Measurements from ENCODE around the gene PRRT4. TPM values are rescaled to one million over a fixed set of nuclear protein-coding genes. Genes with fewer than 3 reads are reported as not detected.

Gene PRRT4
- total and polyA plus RNA-seq, 2 experiments from 2014 or later = 0.55 to 0.56 TPM

DNA sequence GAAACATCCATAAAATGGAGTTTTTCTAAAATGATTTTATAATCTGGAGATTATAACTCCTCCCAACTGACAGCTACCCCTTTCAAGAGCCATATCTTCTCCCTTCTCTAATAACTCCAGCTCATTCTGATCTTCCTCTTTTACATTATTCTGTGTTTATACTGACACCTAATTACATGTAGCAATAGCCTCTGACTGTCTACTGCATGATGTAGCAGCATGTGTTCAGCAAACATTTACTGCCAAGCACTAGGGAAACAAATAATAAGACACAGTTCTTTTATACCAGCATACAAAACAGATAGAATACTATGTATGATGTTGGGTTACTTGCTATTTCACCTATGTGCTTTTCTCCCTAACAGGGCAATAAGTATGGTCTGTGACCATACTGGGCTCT is 38.5 kb downstream of the PRRT4 start:
- Mint-ChIP-seq H3K4me3 (no peak overlapping the region), H3K4me1 (no peaks in the 10 kb centered on the region), H3K27ac (no peak overlapping the region), H3K27me3 (ENCODE audit: insufficient read depth, low read depth, poor library complexity) (no peaks in the 10 kb centered on the region), H3K9me3 (no peaks in the 10 kb centered on the region), H3K36me3 (ENCODE audit: low read depth) (peaks cover 80% of the 10 kb centered on the region)
- Histone ChIP-seq H3K27me3 (ENCODE audit: insufficient read depth) (no peaks in the 10 kb centered on the region), H2AFZ (no peak overlapping the region), H3K4me3 (no peak overlapping the region), H3K4me2 (no peak overlapping the region), H3K4me1 (ENCODE audit: insufficient read depth) (no peaks in the 10 kb centered on the region), H3K79me2 (replicated peaks; ENCODE audit: insufficient read depth) (no peaks in the 10 kb centered on the region), H3K36me3 (ENCODE audit: insufficient read depth) (peaks cover 64% of the 10 kb centered on the region), H3K27ac (ENCODE audit: low read depth) (no peak overlapping the region), H3K9me2 (ENCODE audit: insufficient read depth) (no peaks in the 10 kb centered on the region), H4K20me1 (replicated peaks; ENCODE audit: insufficient read depth) (peaks cover 8% of the 10 kb centered on the region), H3F3A (replicated peaks; ENCODE audit: low read depth) (0 out of 2 replicates have a peak, but pooled peaks cover 10% of the 10 kb centered on the region)
- DNase-seq (ENCODE audit: low spot score) (no peak), ATAC-seq (no peak)
- TF ChIP-seq JUNB (IDR thresholded peaks at IDR 0.05; ENCODE audit: unreplicated experiment) (no peak), EZH2 (IDR thresholded peaks at IDR 0.05; ENCODE audit: low read depth, unreplicated experiment) (no peak), ZNF331 (CRISPR knock-in tag; IDR thresholded peaks at IDR 0.05; ENCODE audit: low read depth) (no peak), EZH2phosphoT487 (IDR thresholded peaks at IDR 0.05; ENCODE audit: unreplicated experiment) (no peak), CREB1 (CRISPR knock-in tag; IDR thresholded peaks at IDR 0.05; ENCODE audit: low read depth) (no peak), POLR2AphosphoS5 (IDR thresholded peaks at IDR 0.05; ENCODE audit: low read depth) (no peak), NANOG (IDR thresholded peaks at IDR 0.05; ENCODE audit: borderline replicate concordance) (no peak), ZNF114 (CRISPR knock-in tag; IDR thresholded peaks at IDR 0.05) (no peak), STAT1 (IDR thresholded peaks at IDR 0.05; ENCODE audit: unreplicated experiment) (no peak)
- TF ChIP-seq, protein P1, sequence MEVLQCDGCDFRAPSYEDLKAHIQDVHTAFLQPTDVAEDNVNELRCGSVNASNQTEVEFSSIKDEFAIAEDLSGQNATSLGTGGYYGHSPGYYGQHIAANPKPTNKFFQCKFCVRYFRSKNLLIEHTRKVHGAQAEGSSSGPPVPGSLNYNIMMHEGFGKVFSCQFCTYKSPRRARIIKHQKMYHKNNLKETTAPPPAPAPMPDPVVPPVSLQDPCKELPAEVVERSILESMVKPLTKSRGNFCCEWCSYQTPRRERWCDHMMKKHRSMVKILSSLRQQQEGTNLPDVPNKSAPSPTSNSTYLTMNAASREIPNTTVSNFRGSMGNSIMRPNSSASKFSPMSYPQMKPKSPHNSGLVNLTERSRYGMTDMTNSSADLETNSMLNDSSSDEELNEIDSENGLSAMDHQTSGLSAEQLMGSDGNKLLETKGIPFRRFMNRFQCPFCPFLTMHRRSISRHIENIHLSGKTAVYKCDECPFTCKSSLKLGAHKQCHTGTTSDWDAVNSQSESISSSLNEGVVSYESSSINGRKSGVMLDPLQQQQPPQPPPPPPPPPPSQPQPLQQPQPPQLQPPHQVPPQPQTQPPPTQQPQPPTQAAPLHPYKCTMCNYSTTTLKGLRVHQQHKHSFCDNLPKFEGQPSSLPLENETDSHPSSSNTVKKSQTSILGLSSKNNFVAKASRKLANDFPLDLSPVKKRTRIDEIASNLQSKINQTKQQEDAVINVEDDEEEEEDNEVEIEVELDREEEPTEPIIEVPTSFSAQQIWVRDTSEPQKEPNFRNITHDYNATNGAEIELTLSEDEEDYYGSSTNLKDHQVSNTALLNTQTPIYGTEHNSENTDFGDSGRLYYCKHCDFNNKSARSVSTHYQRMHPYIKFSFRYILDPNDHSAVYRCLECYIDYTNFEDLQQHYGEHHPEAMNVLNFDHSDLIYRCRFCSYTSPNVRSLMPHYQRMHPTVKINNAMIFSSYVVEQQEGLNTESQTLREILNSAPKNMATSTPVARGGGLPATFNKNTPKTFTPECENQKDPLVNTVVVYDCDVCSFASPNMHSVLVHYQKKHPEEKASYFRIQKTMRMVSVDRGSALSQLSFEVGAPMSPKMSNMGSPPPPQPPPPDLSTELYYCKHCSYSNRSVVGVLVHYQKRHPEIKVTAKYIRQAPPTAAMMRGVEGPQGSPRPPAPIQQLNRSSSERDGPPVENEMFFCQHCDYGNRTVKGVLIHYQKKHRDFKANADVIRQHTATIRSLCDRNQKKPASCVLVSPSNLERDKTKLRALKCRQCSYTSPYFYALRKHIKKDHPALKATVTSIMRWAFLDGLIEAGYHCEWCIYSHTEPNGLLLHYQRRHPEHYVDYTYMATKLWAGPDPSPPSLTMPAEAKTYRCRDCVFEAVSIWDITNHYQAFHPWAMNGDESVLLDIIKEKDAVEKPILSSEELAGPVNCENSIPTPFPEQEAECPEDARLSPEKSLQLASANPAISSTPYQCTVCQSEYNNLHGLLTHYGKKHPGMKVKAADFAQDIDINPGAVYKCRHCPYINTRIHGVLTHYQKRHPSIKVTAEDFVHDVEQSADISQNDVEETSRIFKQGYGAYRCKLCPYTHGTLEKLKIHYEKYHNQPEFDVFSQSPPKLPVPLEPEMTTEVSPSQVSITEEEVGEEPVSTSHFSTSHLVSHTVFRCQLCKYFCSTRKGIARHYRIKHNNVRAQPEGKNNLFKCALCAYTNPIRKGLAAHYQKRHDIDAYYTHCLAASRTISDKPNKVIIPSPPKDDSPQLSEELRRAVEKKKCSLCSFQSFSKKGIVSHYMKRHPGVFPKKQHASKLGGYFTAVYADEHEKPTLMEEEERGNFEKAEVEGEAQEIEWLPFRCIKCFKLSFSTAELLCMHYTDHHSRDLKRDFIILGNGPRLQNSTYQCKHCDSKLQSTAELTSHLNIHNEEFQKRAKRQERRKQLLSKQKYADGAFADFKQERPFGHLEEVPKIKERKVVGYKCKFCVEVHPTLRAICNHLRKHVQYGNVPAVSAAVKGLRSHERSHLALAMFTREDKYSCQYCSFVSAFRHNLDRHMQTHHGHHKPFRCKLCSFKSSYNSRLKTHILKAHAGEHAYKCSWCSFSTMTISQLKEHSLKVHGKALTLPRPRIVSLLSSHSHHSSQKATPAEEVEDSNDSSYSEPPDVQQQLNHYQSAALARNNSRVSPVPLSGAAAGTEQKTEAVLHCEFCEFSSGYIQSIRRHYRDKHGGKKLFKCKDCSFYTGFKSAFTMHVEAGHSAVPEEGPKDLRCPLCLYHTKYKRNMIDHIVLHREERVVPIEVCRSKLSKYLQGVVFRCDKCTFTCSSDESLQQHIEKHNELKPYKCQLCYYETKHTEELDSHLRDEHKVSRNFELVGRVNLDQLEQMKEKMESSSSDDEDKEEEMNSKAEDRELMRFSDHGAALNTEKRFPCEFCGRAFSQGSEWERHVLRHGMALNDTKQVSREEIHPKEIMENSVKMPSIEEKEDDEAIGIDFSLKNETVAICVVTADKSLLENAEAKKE (CRISPR knock-in tag; IDR thresholded peaks at IDR 0.05) = no peak
- TF ChIP-seq, protein P2, sequence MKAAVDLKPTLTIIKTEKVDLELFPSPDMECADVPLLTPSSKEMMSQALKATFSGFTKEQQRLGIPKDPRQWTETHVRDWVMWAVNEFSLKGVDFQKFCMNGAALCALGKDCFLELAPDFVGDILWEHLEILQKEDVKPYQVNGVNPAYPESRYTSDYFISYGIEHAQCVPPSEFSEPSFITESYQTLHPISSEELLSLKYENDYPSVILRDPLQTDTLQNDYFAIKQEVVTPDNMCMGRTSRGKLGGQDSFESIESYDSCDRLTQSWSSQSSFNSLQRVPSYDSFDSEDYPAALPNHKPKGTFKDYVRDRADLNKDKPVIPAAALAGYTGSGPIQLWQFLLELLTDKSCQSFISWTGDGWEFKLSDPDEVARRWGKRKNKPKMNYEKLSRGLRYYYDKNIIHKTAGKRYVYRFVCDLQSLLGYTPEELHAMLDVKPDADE (IDR thresholded peaks at IDR 0.05) = no peak
- TF ChIP-seq, protein P3, sequence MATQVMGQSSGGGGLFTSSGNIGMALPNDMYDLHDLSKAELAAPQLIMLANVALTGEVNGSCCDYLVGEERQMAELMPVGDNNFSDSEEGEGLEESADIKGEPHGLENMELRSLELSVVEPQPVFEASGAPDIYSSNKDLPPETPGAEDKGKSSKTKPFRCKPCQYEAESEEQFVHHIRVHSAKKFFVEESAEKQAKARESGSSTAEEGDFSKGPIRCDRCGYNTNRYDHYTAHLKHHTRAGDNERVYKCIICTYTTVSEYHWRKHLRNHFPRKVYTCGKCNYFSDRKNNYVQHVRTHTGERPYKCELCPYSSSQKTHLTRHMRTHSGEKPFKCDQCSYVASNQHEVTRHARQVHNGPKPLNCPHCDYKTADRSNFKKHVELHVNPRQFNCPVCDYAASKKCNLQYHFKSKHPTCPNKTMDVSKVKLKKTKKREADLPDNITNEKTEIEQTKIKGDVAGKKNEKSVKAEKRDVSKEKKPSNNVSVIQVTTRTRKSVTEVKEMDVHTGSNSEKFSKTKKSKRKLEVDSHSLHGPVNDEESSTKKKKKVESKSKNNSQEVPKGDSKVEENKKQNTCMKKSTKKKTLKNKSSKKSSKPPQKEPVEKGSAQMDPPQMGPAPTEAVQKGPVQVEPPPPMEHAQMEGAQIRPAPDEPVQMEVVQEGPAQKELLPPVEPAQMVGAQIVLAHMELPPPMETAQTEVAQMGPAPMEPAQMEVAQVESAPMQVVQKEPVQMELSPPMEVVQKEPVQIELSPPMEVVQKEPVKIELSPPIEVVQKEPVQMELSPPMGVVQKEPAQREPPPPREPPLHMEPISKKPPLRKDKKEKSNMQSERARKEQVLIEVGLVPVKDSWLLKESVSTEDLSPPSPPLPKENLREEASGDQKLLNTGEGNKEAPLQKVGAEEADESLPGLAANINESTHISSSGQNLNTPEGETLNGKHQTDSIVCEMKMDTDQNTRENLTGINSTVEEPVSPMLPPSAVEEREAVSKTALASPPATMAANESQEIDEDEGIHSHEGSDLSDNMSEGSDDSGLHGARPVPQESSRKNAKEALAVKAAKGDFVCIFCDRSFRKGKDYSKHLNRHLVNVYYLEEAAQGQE (IDR thresholded peaks at IDR 0.05; ENCODE audit: unreplicated experiment) = no peak
- TF ChIP-seq, protein P4, sequence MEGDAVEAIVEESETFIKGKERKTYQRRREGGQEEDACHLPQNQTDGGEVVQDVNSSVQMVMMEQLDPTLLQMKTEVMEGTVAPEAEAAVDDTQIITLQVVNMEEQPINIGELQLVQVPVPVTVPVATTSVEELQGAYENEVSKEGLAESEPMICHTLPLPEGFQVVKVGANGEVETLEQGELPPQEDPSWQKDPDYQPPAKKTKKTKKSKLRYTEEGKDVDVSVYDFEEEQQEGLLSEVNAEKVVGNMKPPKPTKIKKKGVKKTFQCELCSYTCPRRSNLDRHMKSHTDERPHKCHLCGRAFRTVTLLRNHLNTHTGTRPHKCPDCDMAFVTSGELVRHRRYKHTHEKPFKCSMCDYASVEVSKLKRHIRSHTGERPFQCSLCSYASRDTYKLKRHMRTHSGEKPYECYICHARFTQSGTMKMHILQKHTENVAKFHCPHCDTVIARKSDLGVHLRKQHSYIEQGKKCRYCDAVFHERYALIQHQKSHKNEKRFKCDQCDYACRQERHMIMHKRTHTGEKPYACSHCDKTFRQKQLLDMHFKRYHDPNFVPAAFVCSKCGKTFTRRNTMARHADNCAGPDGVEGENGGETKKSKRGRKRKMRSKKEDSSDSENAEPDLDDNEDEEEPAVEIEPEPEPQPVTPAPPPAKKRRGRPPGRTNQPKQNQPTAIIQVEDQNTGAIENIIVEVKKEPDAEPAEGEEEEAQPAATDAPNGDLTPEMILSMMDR (conservative IDR thresholded peaks at IDR 0.05; ENCODE audit: low read depth in 2 of 2) = no peak
